ENCODE measurements around the gene DTX3L. TPM values are rescaled to one million over a fixed set of nuclear protein-coding genes. Genes with fewer than 3 reads are reported as not detected.

Gene DTX3L
- total RNA-seq, 1 donor from 2014 or later: 46.8 TPM

- H3K36me3 ChIP-seq (ENCODE audit: control insufficient read depth, insufficient read depth, low read length): peaks cover 2% of the 10 kb centered on the region
These were observed 27.5 kb upstream of the DTX3L start for GRCh38 chr3:122536632-122537001.

GRCh38 chr3:122538956-122539490 lies 25.1 kb upstream of the DTX3L start:
- TF ChIP-seq CTCF (IDR thresholded peaks at IDR 0.05; ENCODE audit: insufficient read depth, low read length, poor library complexity, severe bottlenecking): no peak
- H3K4me3 ChIP-seq (ENCODE audit: low read depth, low read length): no peak overlapping the region
- no peak for DNase-seq (ENCODE audit: low read depth)
- no peaks in the 10 kb centered on the region for H3K27me3 ChIP-seq (ENCODE audit: control insufficient read depth, insufficient read depth, low read length)
- H3K36me3 ChIP-seq (ENCODE audit: control insufficient read depth, insufficient read depth, low read length): no peaks in the 10 kb centered on the region

More at GRCh38 chr3:122536632-122537001, 27.5 kb upstream of the DTX3L start:
- no peak for DNase-seq (ENCODE audit: low read depth)
- TF ChIP-seq CTCF (IDR thresholded peaks at IDR 0.05; ENCODE audit: insufficient read depth, low read length, poor library complexity, severe bottlenecking): no peak
- no peak overlapping the region for H3K4me3 ChIP-seq (ENCODE audit: low read depth, low read length)
- H3K27me3 ChIP-seq (ENCODE audit: control insufficient read depth, insufficient read depth, low read length): no peaks in the 10 kb centered on the region

GRCh38 chr3:122546151-122546550 lies 18.0 kb upstream of the DTX3L start:
- no peak for DNase-seq (ENCODE audit: low read depth)
- no peak for TF ChIP-seq CTCF (IDR thresholded peaks at IDR 0.05; ENCODE audit: insufficient read depth, low read length, poor library complexity, severe bottlenecking)
- H3K4me3 ChIP-seq (ENCODE audit: low read depth, low read length): no peak overlapping the region
- H3K36me3 ChIP-seq (ENCODE audit: control insufficient read depth, insufficient read depth, low read length): no peaks in the 10 kb centered on the region
- H3K27me3 ChIP-seq (ENCODE audit: control insufficient read depth, insufficient read depth, low read length): no peaks in the 10 kb centered on the region

GRCh38 chr3:122548076-122548475 lies 16.1 kb upstream of the DTX3L start:
- Histone ChIP-seq H3K27me3 (ENCODE audit: control insufficient read depth, insufficient read depth, low read length) (no peaks in the 10 kb centered on the region), H3K4me3 (ENCODE audit: low read depth, low read length) (no peak overlapping the region), H3K36me3 (ENCODE audit: control insufficient read depth, insufficient read depth, low read length) (no peaks in the 10 kb centered on the region)
- no peak for DNase-seq (ENCODE audit: low read depth)
- no peak for TF ChIP-seq CTCF (IDR thresholded peaks at IDR 0.05; ENCODE audit: insufficient read depth, low read length, poor library complexity, severe bottlenecking)

- no peak for DNase-seq (ENCODE audit: low read depth)
- no peaks in the 10 kb centered on the region for H3K36me3 ChIP-seq (ENCODE audit: control insufficient read depth, insufficient read depth, low read length)
- no peak overlapping the region for H3K4me3 ChIP-seq (ENCODE audit: low read depth, low read length)
- no peak for TF ChIP-seq CTCF (IDR thresholded peaks at IDR 0.05; ENCODE audit: insufficient read depth, low read length, poor library complexity, severe bottlenecking)
- H3K27me3 ChIP-seq (ENCODE audit: control insufficient read depth, insufficient read depth, low read length): no peaks in the 10 kb centered on the region
These were observed 15.5 kb upstream of the DTX3L start for GRCh38 chr3:122548619-122549018.

- no peaks in the 10 kb centered on the region for H3K36me3 ChIP-seq (ENCODE audit: control insufficient read depth, insufficient read depth, low read length)
- no peak for TF ChIP-seq CTCF (IDR thresholded peaks at IDR 0.05; ENCODE audit: insufficient read depth, low read length, poor library complexity, severe bottlenecking)
- DNase-seq (ENCODE audit: low read depth): no peak
- no peak overlapping the region for H3K4me3 ChIP-seq (ENCODE audit: low read depth, low read length)
- H3K27me3 ChIP-seq (ENCODE audit: control insufficient read depth, insufficient read depth, low read length): no peaks in the 10 kb centered on the region
These were observed 11.0 kb upstream of the DTX3L start for GRCh38 chr3:122553171-122553570.

Measured in kidney epithelial cell (primary cell).